Osteoblast (primary cell): ENCODE data around the gene SDF4. TPM values are rescaled to one million over a fixed set of nuclear protein-coding genes. Genes with fewer than 3 reads are reported as not detected.

Source experiments
- DNase-seq: peaks from one replicate; pipeline ENCODE4 v3.0.0; 2011; ENCODE audit warnings: low spot score, mixed read lengths; ENCODE audit not compliant: insufficient read length; ENCODE audit errors: missing footprints
- H2AFZ ChIP-seq: 2 replicates; pipeline ENCODE4 v1.6.0; 2011; ENCODE audit warnings: mild to moderate bottlenecking, low read length
- H3K27ac ChIP-seq: 2 replicates; pipeline ENCODE4 v1.5.1; 2011; ENCODE audit warnings: mild to moderate bottlenecking, low read depth, low read length, moderate library complexity
- H3K27me3 ChIP-seq: 2 replicates; pipeline ENCODE4 v1.6.0; 2012; ENCODE audit warnings: mild to moderate bottlenecking, control low read depth, inconsistent platforms, low read length, moderate library complexity; ENCODE audit not compliant: insufficient read depth
- H3K36me3 ChIP-seq: 2 replicates; pipeline ENCODE4 v1.5.1; 2011; ENCODE audit warnings: mild to moderate bottlenecking, low read length, control low read depth, moderate library complexity; ENCODE audit not compliant: insufficient read depth
- H3K4me1 ChIP-seq: 2 replicates; pipeline ENCODE4 v1.5.1; 2011; ENCODE audit warnings: mild to moderate bottlenecking, low read length, control low read depth, moderate library complexity; ENCODE audit not compliant: insufficient read depth
- H3K4me2 ChIP-seq: 2 replicates; pipeline ENCODE4 v1.6.0; 2011; ENCODE audit warnings: mild to moderate bottlenecking, low read length; ENCODE audit not compliant: insufficient read depth
- H3K4me3 ChIP-seq: fragments of 200-600 bp; sonication (generic); 3 replicates; pipeline ENCODE4 v1.5.1; 2012; ENCODE audit warnings: mild to moderate bottlenecking, low read length, inconsistent platforms; ENCODE audit not compliant: insufficient read depth
- H3K79me2 ChIP-seq: 2 replicates; pipeline ENCODE4 v1.6.0; 2012; ENCODE audit warnings: mild to moderate bottlenecking, low read length, control low read depth, inconsistent platforms; ENCODE audit not compliant: insufficient read depth
- H3K9me3 ChIP-seq: 2 replicates; pipeline ENCODE4 v1.5.1; 2011; ENCODE audit warnings: low read depth, low read length, control low read depth
- H4K20me1 ChIP-seq: 2 replicates; pipeline ENCODE4 v1.6.0; 2012; ENCODE audit warnings: mild to moderate bottlenecking, low read length, control low read depth; ENCODE audit not compliant: insufficient read depth
- CTCF ChIP-seq: IDR thresholded peaks from 2 replicates; pipeline ENCODE4 v1.5.1; 2011; ENCODE audit warnings: mild to moderate bottlenecking, low read depth, low read length, moderate library complexity; ENCODE audit errors: extremely low read depth
- total RNA-seq: library from RNA; depleted of rRNA; stranded (reverse); fragments of >200 nt; gene quantifications from 2 replicates; pipeline ENCODE4 v1.2.3, GENCODE V29; 2012

Gene SDF4
- total RNA-seq, 1 donor = 151 TPM

GRCh38 chr1:1227386-1227785 lies 4.4 kb downstream of the SDF4 start:
- H3K4me3 ChIP-seq = no peak overlapping the region
- peaks cover 22% of the 10 kb centered on the region for H3K36me3 ChIP-seq
- peaks cover 82% of the 10 kb centered on the region for H3K79me2 ChIP-seq
- no peak overlapping the region for H3K27ac ChIP-seq
- no peak overlapping the region for H3K4me2 ChIP-seq
- peaks cover 13% of the 10 kb centered on the region for H3K4me1 ChIP-seq
- no peaks in the 10 kb centered on the region for H3K9me3 ChIP-seq
- peaks cover 62% of the 10 kb centered on the region for H4K20me1 ChIP-seq
- no peaks in the 10 kb centered on the region for H3K27me3 ChIP-seq
- no peak overlapping the region for H2AFZ ChIP-seq
- no peak for TF ChIP-seq CTCF
- no peak for DNase-seq

GRCh38 chr1:1226566-1227362 lies 5.0 kb downstream of the SDF4 start:
- no peak overlapping the region for H3K27ac ChIP-seq
- H3K79me2 ChIP-seq = peaks cover 81% of the 10 kb centered on the region
- peaks cover 62% of the 10 kb centered on the region for H4K20me1 ChIP-seq

GRCh38 chr1:1225913-1226312 lies 5.9 kb downstream of the SDF4 start:
- Histone ChIP-seq H3K9me3 (no peaks in the 10 kb centered on the region), H3K4me2 (no peak overlapping the region), H3K4me1 (peaks cover 10% of the 10 kb centered on the region), H4K20me1 (peaks cover 57% of the 10 kb centered on the region), H3K36me3 (peaks cover 28% of the 10 kb centered on the region), H3K27ac (no peak overlapping the region), H2AFZ (no peak overlapping the region), H3K4me3 (no peak overlapping the region), H3K27me3 (no peaks in the 10 kb centered on the region), H3K79me2 (peaks cover 73% of the 10 kb centered on the region)
- TF ChIP-seq CTCF = no peak
- DNase-seq = no peak

More at GRCh38 chr1:1226566-1227362, 5.0 kb downstream of the SDF4 start:
- Histone ChIP-seq H2AFZ (no peak overlapping the region), H3K4me1 (peaks cover 13% of the 10 kb centered on the region), H3K9me3 (no peaks in the 10 kb centered on the region), H3K27me3 (no peaks in the 10 kb centered on the region), H3K4me3 (no peak overlapping the region), H3K4me2 (no peak overlapping the region), H3K36me3 (peaks cover 26% of the 10 kb centered on the region)
- no peak for DNase-seq
- no peak for TF ChIP-seq CTCF

GRCh38 chr1:1225238-1225845 lies 6.5 kb downstream of the SDF4 start:
- Histone ChIP-seq H3K36me3 (peaks cover 28% of the 10 kb centered on the region), H3K4me2 (no peak overlapping the region), H4K20me1 (peaks cover 55% of the 10 kb centered on the region), H3K79me2 (peaks cover 67% of the 10 kb centered on the region), H3K27ac (no peak overlapping the region), H3K27me3 (no peaks in the 10 kb centered on the region), H2AFZ (no peak overlapping the region), H3K9me3 (no peaks in the 10 kb centered on the region), H3K4me1 (peaks cover 4% of the 10 kb centered on the region), H3K4me3 (no peak overlapping the region)
- no peak for TF ChIP-seq CTCF
- no peak for DNase-seq
